IPS-20b (cell line): ENCODE data around the gene ARPC5L.

Experiments
- H3K27ac ChIP-seq: one replicate; pipeline ENCODE4 v1.5.1; 2013; ENCODE audit warnings: low read length
- H3K27me3 ChIP-seq: 2 replicates; pipeline ENCODE4 v1.6.1; 2013; ENCODE audit warnings: mild to moderate bottlenecking, low read length, inconsistent platforms; ENCODE audit not compliant: insufficient read depth
- H3K36me3 ChIP-seq: 2 replicates; pipeline ENCODE4 v1.6.1; 2013; ENCODE audit warnings: low read depth, mild to moderate bottlenecking, inconsistent platforms, low read length, moderate library complexity; ENCODE audit not compliant: insufficient read depth
- H3K4me1 ChIP-seq: 2 replicates; pipeline ENCODE4 v1.6.1; 2013; ENCODE audit warnings: mild to moderate bottlenecking, control low read depth, inconsistent platforms, low read length, moderate library complexity; ENCODE audit not compliant: insufficient read depth
- H3K4me3 ChIP-seq: 2 replicates; pipeline ENCODE4 v1.5.1; 2013; ENCODE audit warnings: mild to moderate bottlenecking, low read length, inconsistent platforms
- H3K9ac ChIP-seq: 2 replicates; pipeline ENCODE4 v1.6.1; 2013; ENCODE audit warnings: low read depth, mild to moderate bottlenecking, inconsistent platforms, low read length, moderate library complexity
- H3K9me3 ChIP-seq: 2 replicates; pipeline ENCODE4 v1.6.1; 2013; ENCODE audit warnings: mild to moderate bottlenecking, low read depth, low read length, inconsistent platforms; ENCODE audit not compliant: insufficient read depth

Gene ARPC5L

GRCh38 chr9:124858330-124859046, 3.4 kb upstream of the ARPC5L start:
- H3K27me3 ChIP-seq = no peaks in the 10 kb centered on the region
- H3K4me1 ChIP-seq = peaks cover 5% of the 10 kb centered on the region
- H3K4me3 ChIP-seq = 0 out of 2 replicates have a peak overlapping the region, but pooled peaks have one; percentile 94
- H3K9ac ChIP-seq = no peak overlapping the region; the same call in 1 of the 2 replicates
- H3K27ac ChIP-seq = no peak overlapping the region
- H3K9me3 ChIP-seq = no peaks in the 10 kb centered on the region
- peaks cover 48% of the 10 kb centered on the region for H3K36me3 ChIP-seq

- Histone ChIP-seq H3K4me3 (peak overlapping the region; percentile 94), H3K36me3 (peaks cover 48% of the 10 kb centered on the region), H3K9ac (peak overlapping the region; percentile 96), H3K27me3 (no peaks in the 10 kb centered on the region), H3K4me1 (peaks cover 5% of the 10 kb centered on the region), H3K9me3 (no peaks in the 10 kb centered on the region), H3K27ac (no peak overlapping the region)
Observed at GRCh38 chr9:124859803-124860581, 1.9 kb upstream of the ARPC5L start.

- Histone ChIP-seq H3K36me3 (peaks cover 48% of the 10 kb centered on the region), H3K4me3 (peak overlapping the region; percentile 94), H3K9me3 (no peaks in the 10 kb centered on the region), H3K4me1 (peaks cover 5% of the 10 kb centered on the region), H3K9ac (peak overlapping the region; percentile 96), H3K27me3 (no peaks in the 10 kb centered on the region), H3K27ac (peak overlapping the region; percentile 83)
Observed at GRCh38 chr9:124860582-124861341, 1.2 kb upstream of the ARPC5L start.

- Histone ChIP-seq H3K9ac (no peak overlapping the region), H3K4me3 (no peak overlapping the region), H3K4me1 (peaks cover 11% of the 10 kb centered on the region), H3K36me3 (peaks cover 30% of the 10 kb centered on the region), H3K27ac (no peak overlapping the region), H3K27me3 (no peaks in the 10 kb centered on the region), H3K9me3 (no peaks in the 10 kb centered on the region)
Observed at GRCh38 chr9:124863371-124863871, 1.5 kb downstream of the ARPC5L start.

- H3K4me3 ChIP-seq = peak overlapping the region; percentile 99
- H3K4me1 ChIP-seq = peaks cover 10% of the 10 kb centered on the region; the same call in 1 of the 2 replicates
- H3K36me3 ChIP-seq = peaks cover 30% of the 10 kb centered on the region
- no peaks in the 10 kb centered on the region for H3K9me3 ChIP-seq
- no peaks in the 10 kb centered on the region for H3K27me3 ChIP-seq
- H3K9ac ChIP-seq = peak overlapping the region; percentile 96
- peak overlapping the region; percentile 95 for H3K27ac ChIP-seq
Observed at GRCh38 chr9:124868511-124869465, 6.9 kb downstream of the ARPC5L start.

- no peaks in the 10 kb centered on the region for H3K9me3 ChIP-seq
- no peak overlapping the region for H3K27ac ChIP-seq
- H3K9ac ChIP-seq = peak overlapping the region; percentile 96
- no peaks in the 10 kb centered on the region for H3K27me3 ChIP-seq
- H3K4me1 ChIP-seq = peaks cover 10% of the 10 kb centered on the region; the same call in 1 of the 2 replicates
- peak overlapping the region; percentile 99 for H3K4me3 ChIP-seq
- H3K36me3 ChIP-seq = peaks cover 38% of the 10 kb centered on the region
Observed at GRCh38 chr9:124869466-124869985, 7.6 kb downstream of the ARPC5L start.

- Histone ChIP-seq H3K9ac (peak overlapping the region; percentile 96), H3K4me1 (peaks cover 10% of the 10 kb centered on the region; the same call in 1 of the 2 replicates), H3K4me3 (peak overlapping the region; percentile 99), H3K27ac (no peak overlapping the region), H3K9me3 (no peaks in the 10 kb centered on the region), H3K36me3 (peaks cover 43% of the 10 kb centered on the region), H3K27me3 (no peaks in the 10 kb centered on the region)
Observed at GRCh38 chr9:124869986-124870560, 8.1 kb downstream of the ARPC5L start.

GRCh38 chr9:124870723-124871122, 8.8 kb downstream of the ARPC5L start:
- Histone ChIP-seq H3K27ac (no peak overlapping the region), H3K9me3 (no peaks in the 10 kb centered on the region), H3K4me1 (peaks cover 10% of the 10 kb centered on the region; the same call in 1 of the 2 replicates), H3K36me3 (peaks cover 50% of the 10 kb centered on the region), H3K9ac (peak overlapping the region; percentile 96; the same call in 1 of the 2 replicates), H3K27me3 (no peaks in the 10 kb centered on the region), H3K4me3 (peak overlapping the region; percentile 99)

GRCh38 chr9:124871156-124871561, 9.2 kb downstream of the ARPC5L start:
- Histone ChIP-seq H3K36me3 (peaks cover 53% of the 10 kb centered on the region), H3K4me3 (peak overlapping the region; percentile 99)

GRCh38 chr9:124873664-124874063, 11.7 kb downstream of the ARPC5L start:
- H3K27ac ChIP-seq = no peak overlapping the region
- no peak overlapping the region for H3K4me3 ChIP-seq
- H3K9me3 ChIP-seq = no peaks in the 10 kb centered on the region
- H3K4me1 ChIP-seq = 0 out of 2 replicates have a peak, but pooled peaks cover 4% of the 10 kb centered on the region
- no peak overlapping the region; the same call in 1 of the 2 replicates for H3K9ac ChIP-seq
- no peaks in the 10 kb centered on the region for H3K27me3 ChIP-seq
- peaks cover 78% of the 10 kb centered on the region for H3K36me3 ChIP-seq

More at GRCh38 chr9:124871156-124871561, 9.2 kb downstream of the ARPC5L start:
- Histone ChIP-seq H3K27ac (no peak overlapping the region), H3K9ac (peak overlapping the region; percentile 96; the same call in 1 of the 2 replicates), H3K27me3 (no peaks in the 10 kb centered on the region), H3K4me1 (peaks cover 10% of the 10 kb centered on the region; the same call in 1 of the 2 replicates), H3K9me3 (no peaks in the 10 kb centered on the region)
